ENCODE measurements around the gene IFIT2. TPM values are rescaled to one million over a fixed set of nuclear protein-coding genes. Genes with fewer than 3 reads are reported as not detected.
A peak's percentile ranks its signal among the peaks of the same experiment; 100 is the strongest.
"Not testable (repeated sequence)": the region's sequence is repeated elsewhere in the genome, so short reads cannot be mapped to it uniquely, and the experiment has no call there.

Gene IFIT2
- 10 to 100 TPM in 1 of 2 donors, 1 to 10 TPM in 1; 4.9 to 28.0 TPM for total RNA-seq

- Mint-ChIP-seq H3K36me3 (peaks cover 21 to 25% of the 10 kb centered on the region in 2 donors), H3K9me3 (peaks cover 11 to 19% of the 10 kb centered on the region in 2 donors), H3K27ac (peak within 1 kb of the TSS; percentile 73 to 84)
- ATAC-seq (peak; percentile 79 to 80), DNase-seq (ENCODE audit: low spot score in 2 of 2) (no peak)
These were observed at the start of gene IFIT2 for GRCh38 chr10:89301721-89302445. Gene IFIT2 (plus strand): TSS chr10:89302046. CDS start chr10:89302124, 78 bp downstream.

- DNase-seq (ENCODE audit: low spot score in 2 of 2) = no peak
- Mint-ChIP-seq H3K27ac (no peak overlapping the region), H3K36me3 (peaks cover 17 to 36% of the 10 kb centered on the region in 2 donors), H3K9me3 (peaks cover 16 to 23% of the 10 kb centered on the region in 2 donors)
- ATAC-seq = no peak
These were observed 49.6 kb upstream of the IFIT2 start for GRCh38 chr10:89252225-89252585.

GRCh38 chr10:89255091-89255579, 46.7 kb upstream of the IFIT2 start:
- peak overlapping the region in 1 of 2 donors; percentile 37 for H3K27ac Mint-ChIP-seq
- DNase-seq (ENCODE audit: low spot score in 2 of 2) = not testable (repeated sequence)
- peak in 1 of 2 donors; percentile 9 for ATAC-seq
- peaks cover 16 to 23% of the 10 kb centered on the region in 2 donors for H3K9me3 Mint-ChIP-seq
- peaks cover 17 to 36% of the 10 kb centered on the region in 2 donors for H3K36me3 Mint-ChIP-seq

GRCh38 chr10:89255793-89256192, 46.1 kb upstream of the IFIT2 start:
- Mint-ChIP-seq H3K9me3 (peaks cover 16 to 23% of the 10 kb centered on the region in 2 donors), H3K36me3 (peaks cover 17 to 36% of the 10 kb centered on the region in 2 donors), H3K27ac (no peak overlapping the region)
- no peak for DNase-seq (ENCODE audit: low spot score in 2 of 2)
- ATAC-seq = no peak

GRCh38 chr10:89256340-89256739, 45.5 kb upstream of the IFIT2 start:
- Mint-ChIP-seq H3K36me3 (peaks cover 17 to 36% of the 10 kb centered on the region in 2 donors), H3K9me3 (peaks cover 16 to 23% of the 10 kb centered on the region in 2 donors), H3K27ac (no peak overlapping the region)
- ATAC-seq (no peak), DNase-seq (ENCODE audit: low spot score in 2 of 2) (no peak)

GRCh38 chr10:89256962-89257361, 44.9 kb upstream of the IFIT2 start:
- Mint-ChIP-seq H3K9me3 (peaks cover 16 to 23% of the 10 kb centered on the region in 2 donors), H3K36me3 (peaks cover 17 to 36% of the 10 kb centered on the region in 2 donors), H3K27ac (no peak overlapping the region)
- DNase-seq (ENCODE audit: low spot score in 2 of 2) = no peak
- no peak for ATAC-seq

GRCh38 chr10:89257581-89257980, 44.3 kb upstream of the IFIT2 start:
- Mint-ChIP-seq H3K36me3 (peaks cover 17 to 32% of the 10 kb centered on the region in 2 donors), H3K9me3 (peaks cover 16 to 23% of the 10 kb centered on the region in 2 donors), H3K27ac (no peak overlapping the region)
- ATAC-seq = no peak
- no peak for DNase-seq (ENCODE audit: low spot score in 2 of 2)

- Mint-ChIP-seq H3K27ac (no peak overlapping the region), H3K36me3 (peaks cover 17 to 19% of the 10 kb centered on the region in 2 donors), H3K9me3 (peaks cover 13 to 18% of the 10 kb centered on the region in 2 donors)
- ATAC-seq = no peak
- no peak for DNase-seq (ENCODE audit: low spot score in 2 of 2)
These were observed 43.0 kb upstream of the IFIT2 start for GRCh38 chr10:89258881-89259280.

- H3K27ac Mint-ChIP-seq = no peak overlapping the region
- no peaks in the 10 kb centered on the region for H3K9me3 Mint-ChIP-seq
- no peaks in the 10 kb centered on the region for H3K36me3 Mint-ChIP-seq
- no peak for ATAC-seq
- no peak for DNase-seq (ENCODE audit: low spot score in 2 of 2)
These were observed 39.5 kb upstream of the IFIT2 start for GRCh38 chr10:89262086-89263051.

- ATAC-seq (no peak), DNase-seq (ENCODE audit: low spot score in 2 of 2) (no peak)
- Mint-ChIP-seq H3K9me3 (no peaks in the 10 kb centered on the region), H3K27ac (no peak overlapping the region), H3K36me3 (no peaks in the 10 kb centered on the region)
These were observed 38.8 kb upstream of the IFIT2 start for GRCh38 chr10:89263091-89263490.

GRCh38 chr10:89263531-89263930, 38.3 kb upstream of the IFIT2 start:
- ATAC-seq (no peak), DNase-seq (ENCODE audit: low spot score in 2 of 2) (no peak)
- no peak overlapping the region for H3K27ac Mint-ChIP-seq
- H3K36me3 Mint-ChIP-seq = no peaks in the 10 kb centered on the region
- H3K9me3 Mint-ChIP-seq = no peaks in the 10 kb centered on the region

- Mint-ChIP-seq H3K9me3 (no peaks in the 10 kb centered on the region), H3K36me3 (no peaks in the 10 kb centered on the region), H3K27ac (no peak overlapping the region)
- no peak for ATAC-seq
- DNase-seq (ENCODE audit: low spot score in 2 of 2) = no peak
These were observed 35.0 kb upstream of the IFIT2 start for GRCh38 chr10:89266721-89267453.

- DNase-seq (ENCODE audit: low spot score in 2 of 2) (no peak), ATAC-seq (no peak)
- Mint-ChIP-seq H3K9me3 (no peaks in the 10 kb centered on the region), H3K36me3 (no peaks in the 10 kb centered on the region), H3K27ac (no peak overlapping the region)
These were observed 32.3 kb upstream of the IFIT2 start for GRCh38 chr10:89269433-89270152.

- Mint-ChIP-seq H3K9me3 (no peaks in the 10 kb centered on the region), H3K27ac (no peak overlapping the region), H3K36me3 (no peaks in the 10 kb centered on the region)
- DNase-seq (ENCODE audit: low spot score in 2 of 2) (no peak), ATAC-seq (no peak)
These were observed 31.7 kb upstream of the IFIT2 start for GRCh38 chr10:89270153-89270483.

GRCh38 chr10:89271532-89271931, 30.3 kb upstream of the IFIT2 start:
- Mint-ChIP-seq H3K9me3 (no peaks in the 10 kb centered on the region), H3K36me3 (no peaks in the 10 kb centered on the region), H3K27ac (no peak overlapping the region)
- no peak for ATAC-seq
- no peak for DNase-seq (ENCODE audit: low spot score in 2 of 2)

- no peak for DNase-seq (ENCODE audit: low spot score in 2 of 2)
- ATAC-seq = no peak
- Mint-ChIP-seq H3K36me3 (no peaks in the 10 kb centered on the region), H3K27ac (no peak overlapping the region), H3K9me3 (no peaks in the 10 kb centered on the region)
These were observed 28.2 kb upstream of the IFIT2 start for GRCh38 chr10:89273680-89274079.
